ENCODE results near the gene PHF12. TPM values are rescaled to one million over a fixed set of nuclear protein-coding genes. Genes with fewer than 3 reads are reported as not detected.

PHF12 gene
- total and polyA plus RNA-seq, 2 of the 8 experiments (the other 6 are each of a cell fraction or from before 2014, with no cell fraction given): 38.8 to 65.7 TPM

DNA sequence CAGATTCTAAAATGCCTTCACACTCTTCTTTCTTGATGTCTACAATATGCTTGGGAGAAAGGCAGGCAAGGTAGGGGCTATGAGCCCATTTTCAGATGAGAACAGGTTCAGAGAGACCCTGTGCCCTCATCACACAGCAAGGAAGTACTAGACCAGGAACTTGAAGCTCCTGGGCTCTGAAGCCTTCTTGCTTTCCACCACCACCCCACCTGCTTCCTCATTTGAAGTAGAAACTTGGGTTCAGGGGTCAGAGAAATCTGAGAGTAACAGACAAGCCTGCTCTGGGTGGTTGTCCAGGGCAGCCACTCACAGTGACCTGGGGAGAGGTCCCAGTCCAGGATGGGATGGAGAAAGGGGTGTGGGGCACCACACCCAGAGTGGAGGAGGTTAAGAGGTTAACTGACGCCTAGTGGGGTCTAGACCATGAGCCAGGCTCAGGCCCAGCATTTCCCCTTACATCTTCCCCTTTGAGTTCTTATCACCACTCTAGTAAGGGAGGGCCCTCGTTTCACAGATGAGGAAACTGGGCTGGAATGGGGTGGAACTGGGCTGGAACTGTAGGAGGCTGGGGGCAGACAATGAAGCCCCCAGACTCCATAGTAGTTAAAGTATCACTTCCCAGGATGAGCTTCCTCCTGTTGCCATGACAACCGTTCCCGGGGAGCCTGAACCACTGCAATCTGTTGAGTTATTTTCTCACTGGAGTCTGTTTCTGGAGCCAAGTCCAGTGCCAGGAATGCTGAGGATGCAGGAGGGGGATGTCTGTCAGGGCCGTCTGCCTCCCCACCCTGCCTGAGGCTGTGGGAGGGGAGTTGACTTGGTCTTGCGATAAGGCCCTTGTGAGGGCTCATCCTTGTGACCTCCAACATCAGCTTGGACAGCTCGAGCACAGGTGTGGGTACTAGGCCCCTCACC lies 16.2 kb upstream of the PHF12 start:
- Histone ChIP-seq H3K4ac (replicated peaks; ENCODE audit: insufficient read length, low read depth, low read length) (no peak overlapping the region), H3K14ac (ENCODE audit: insufficient read length) (peak overlapping the region; percentile 7), H2BK20ac (ENCODE audit: low read length) (peak overlapping the region; percentile 99), H2BK120ac (replicated peaks; ENCODE audit: low read depth, low read length) (peak overlapping the region; percentile 60), H2AFZ (ENCODE audit: low read length) (no peak overlapping the region), H3K4me3 (ENCODE audit: extremely low read depth in 1 of 4, insufficient read depth in 2 of 4, low read depth in 3 of 4, low read length in 4 of 4) (no peak overlapping the region), H2BK5ac (ENCODE audit: low read depth, low read length) (peak overlapping the region; percentile 89; the same call in 1 of the 2 replicates), H3K23ac (ENCODE audit: insufficient read length) (no peak overlapping the region), H4K91ac (replicated peaks; ENCODE audit: insufficient read length, low read length) (peak overlapping the region; percentile 92), H2AK5ac (ENCODE audit: low read depth, low read length) (peak overlapping the region; percentile 89; the same call in 1 of the 2 replicates), H3K9ac (replicated peaks in 1 of 4; ENCODE audit: extremely low read depth in 1 of 4, low read depth in 3 of 4, low read length in 3 of 4) (no peak overlapping the region), H3K9me3 (ENCODE audit: insufficient read depth in 2 of 2, low read depth in 1 of 2, low read length in 1 of 2) (no peaks in the 10 kb centered on the region), H3K27ac (ENCODE audit: low read depth, low read length) (no peak overlapping the region), H4K8ac (ENCODE audit: extremely low read depth, insufficient read depth, low read length) (no peak overlapping the region), H3K79me1 (ENCODE audit: low read depth, low read length) (no peaks in the 10 kb centered on the region), H3K36me3 (ENCODE audit: control insufficient read depth in 2 of 4, insufficient read depth in 4 of 4, low read length in 3 of 4) (no peaks in the 10 kb centered on the region), H2BK12ac (ENCODE audit: low read depth, low read length) (peak overlapping the region; percentile 86; the same call in 1 of the 2 replicates), H3K4me2 (ENCODE audit: insufficient read depth in 1 of 2, low read depth in 2 of 2, low read length in 2 of 2) (peak overlapping the region in 1 of 2 experiments; percentile 3; a peak in 2 of 4 replicates), H3K56ac (replicated peaks; ENCODE audit: insufficient read length, low read depth, low read length) (no peak overlapping the region), H4K20me1 (replicated peaks in 1 of 2; ENCODE audit: control insufficient read depth in 1 of 2, insufficient read depth in 2 of 2, low read length in 2 of 2) (no peaks in the 10 kb centered on the region), H3K23me2 (ENCODE audit: low read depth, low read length) (no peaks in the 10 kb centered on the region), H3K79me2 (ENCODE audit: control insufficient read depth in 1 of 2, insufficient read depth in 2 of 2, low read length in 2 of 2) (no peaks in the 10 kb centered on the region), H3K27me3 (replicated peaks in 1 of 4; ENCODE audit: control insufficient read depth in 3 of 4, extremely low read depth in 1 of 4, insufficient read depth in 3 of 4, low read length in 3 of 4) (no peaks in the 10 kb centered on the region; a peak in 1 of 7 replicates), H3K4me1 (replicated peaks in 1 of 4; ENCODE audit: control insufficient read depth in 3 of 4, insufficient read depth in 4 of 4, low read length in 3 of 4) (peaks cover 11 to 22% (median 17%) of the 10 kb centered on the region in 4 experiments), H3K18ac (ENCODE audit: extremely low read depth, low read length) (peak overlapping the region; percentile 91), H4K5ac (ENCODE audit: insufficient read length, low read depth, low read length) (no peak overlapping the region), H2BK15ac (ENCODE audit: low read length) (peak overlapping the region; percentile 77; the same call in 1 of the 2 replicates)
- 83% methylated on average over 7 of the region's 7 CpGs; no CpG with 5 or more reads in 1 of the 2 experiments for WGBS, 2 experiments (ENCODE audit: extremely low coverage in 1 of 2, insufficient coverage in 1 of 2, insufficient read length in 1 of 2, insufficient replicate concordance in 2 of 2, low coverage in 1 of 2, low lambda C conversion rate in 2 of 2, missing lambda C conversion rate in 1 of 2)
- DNase-seq (ENCODE audit: low read depth in 1 of 2, low spot score in 2 of 2): no peak
- CTCF ChIA-PET (ENCODE audit: partially characterized antibody): interaction anchor here (0.6 to 9.1 kb wide), 31 partner anchors 8 to 217 kb away, joined by 3 to 207 read pairs (median 4); partner anchors contain the start of gene MYO18A
- FAIRE-seq: no peak
- POLR2A ChIA-PET (ENCODE audit: partially characterized antibody): interaction anchor here (0.6 to 3.9 kb wide), 19 partner anchors 12 to 248 kb away, joined by 3 to 20 read pairs (median 4); partner anchors contain the start of genes PIPOX and RPL23A
- TF ChIP-seq SRF (IDR thresholded peaks at IDR 0.05; ENCODE audit: low read depth, low read length) (no peak), ASH2L (IDR thresholded peaks at IDR 0.05; ENCODE audit: low read length) (no peak), SIRT6 (IDR thresholded peaks at IDR 0.05; ENCODE audit: low read length) (no peak), TAF7 (optimal IDR thresholded peaks at IDR 0.05; ENCODE audit: borderline replicate concordance, low read depth, low read length) (no peak)
- TF ChIP-seq, protein P1, sequence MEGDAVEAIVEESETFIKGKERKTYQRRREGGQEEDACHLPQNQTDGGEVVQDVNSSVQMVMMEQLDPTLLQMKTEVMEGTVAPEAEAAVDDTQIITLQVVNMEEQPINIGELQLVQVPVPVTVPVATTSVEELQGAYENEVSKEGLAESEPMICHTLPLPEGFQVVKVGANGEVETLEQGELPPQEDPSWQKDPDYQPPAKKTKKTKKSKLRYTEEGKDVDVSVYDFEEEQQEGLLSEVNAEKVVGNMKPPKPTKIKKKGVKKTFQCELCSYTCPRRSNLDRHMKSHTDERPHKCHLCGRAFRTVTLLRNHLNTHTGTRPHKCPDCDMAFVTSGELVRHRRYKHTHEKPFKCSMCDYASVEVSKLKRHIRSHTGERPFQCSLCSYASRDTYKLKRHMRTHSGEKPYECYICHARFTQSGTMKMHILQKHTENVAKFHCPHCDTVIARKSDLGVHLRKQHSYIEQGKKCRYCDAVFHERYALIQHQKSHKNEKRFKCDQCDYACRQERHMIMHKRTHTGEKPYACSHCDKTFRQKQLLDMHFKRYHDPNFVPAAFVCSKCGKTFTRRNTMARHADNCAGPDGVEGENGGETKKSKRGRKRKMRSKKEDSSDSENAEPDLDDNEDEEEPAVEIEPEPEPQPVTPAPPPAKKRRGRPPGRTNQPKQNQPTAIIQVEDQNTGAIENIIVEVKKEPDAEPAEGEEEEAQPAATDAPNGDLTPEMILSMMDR (IDR thresholded peaks at IDR 0.05; ENCODE audit: control extremely low read depth in 1 of 3, insufficient read depth in 1 of 3, low read depth in 1 of 3, low read length in 3 of 3): no peak
- TF ChIP-seq, protein P2, sequence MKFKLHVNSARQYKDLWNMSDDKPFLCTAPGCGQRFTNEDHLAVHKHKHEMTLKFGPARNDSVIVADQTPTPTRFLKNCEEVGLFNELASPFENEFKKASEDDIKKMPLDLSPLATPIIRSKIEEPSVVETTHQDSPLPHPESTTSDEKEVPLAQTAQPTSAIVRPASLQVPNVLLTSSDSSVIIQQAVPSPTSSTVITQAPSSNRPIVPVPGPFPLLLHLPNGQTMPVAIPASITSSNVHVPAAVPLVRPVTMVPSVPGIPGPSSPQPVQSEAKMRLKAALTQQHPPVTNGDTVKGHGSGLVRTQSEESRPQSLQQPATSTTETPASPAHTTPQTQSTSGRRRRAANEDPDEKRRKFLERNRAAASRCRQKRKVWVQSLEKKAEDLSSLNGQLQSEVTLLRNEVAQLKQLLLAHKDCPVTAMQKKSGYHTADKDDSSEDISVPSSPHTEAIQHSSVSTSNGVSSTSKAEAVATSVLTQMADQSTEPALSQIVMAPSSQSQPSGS (IDR thresholded peaks at IDR 0.05; ENCODE audit: low read length): no peak
